GM20000 (cell line): ENCODE results near the gene KXD1.

Experiments
- DNase-seq: peaks from one replicate; pipeline ENCODE4 v3.0.0; 2012; ENCODE audit warnings: low spot score
- CTCF ChIP-seq: IDR thresholded peaks from 2 replicates; pipeline ENCODE4 v1.5.1; 2012; ENCODE audit warnings: mild to moderate bottlenecking, control low read depth; ENCODE audit errors: extremely low read depth, missing control alignments

Gene KXD1

GRCh38 chr19:18610245-18610555 lies 52.5 kb downstream of the KXD1 start:
- TF ChIP-seq CTCF: no peak
- DNase-seq: no peak

- DNase-seq: no peak
- no peak for TF ChIP-seq CTCF
Measured at GRCh38 chr19:18610556-18611326, 53.1 kb downstream of the KXD1 start.

- TF ChIP-seq CTCF: no peak
- DNase-seq: peak; percentile 55
Measured at GRCh38 chr19:18611327-18612050, 53.8 kb downstream of the KXD1 start.

GRCh38 chr19:18612051-18612771 lies 54.5 kb downstream of the KXD1 start:
- DNase-seq: peak; percentile 52
- no peak for TF ChIP-seq CTCF

GRCh38 chr19:18612772-18613588 lies 55.3 kb downstream of the KXD1 start, which contains the start of gene TMEM59L:
TSS of gene TMEM59L (plus strand) at chr19:18612870. CDS start at chr19:18612959, 89 bp downstream.
- TF ChIP-seq CTCF: no peak
- peak; percentile 57 for DNase-seq

- no peak for TF ChIP-seq CTCF
- no peak for DNase-seq
Measured at GRCh38 chr19:18613589-18614234, 56.0 kb downstream of the KXD1 start.
